ENCODE measurements around the gene PANX1.

PANX1 gene

DNA sequence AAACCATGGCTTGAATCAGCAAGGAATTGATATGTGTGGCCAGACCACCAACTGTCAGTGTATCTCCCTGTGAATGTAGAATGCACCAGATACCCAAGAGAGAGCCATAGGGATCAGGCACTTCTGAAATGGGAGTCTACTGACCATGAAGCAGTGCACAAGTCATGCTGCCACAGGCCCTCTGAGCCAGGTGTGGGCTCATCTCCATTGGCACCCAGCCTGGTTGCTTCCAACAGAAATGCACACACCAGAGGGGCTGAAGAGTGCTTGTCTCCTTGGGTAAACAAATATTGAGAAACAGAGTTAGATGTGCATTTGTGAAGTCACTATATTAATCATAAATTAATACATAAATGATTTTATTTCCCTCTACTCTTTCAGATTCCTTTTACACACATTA lies 28.4 kb upstream of the PANX1 start:
- in situ Hi-C loops (cut with MboI; ENCODE audit: low pct_unique_long_range_greater_than_20kb, low sequenced_read_pairs, unreplicated experiment) = no loop called here
- TF ChIP-seq, protein P1, sequence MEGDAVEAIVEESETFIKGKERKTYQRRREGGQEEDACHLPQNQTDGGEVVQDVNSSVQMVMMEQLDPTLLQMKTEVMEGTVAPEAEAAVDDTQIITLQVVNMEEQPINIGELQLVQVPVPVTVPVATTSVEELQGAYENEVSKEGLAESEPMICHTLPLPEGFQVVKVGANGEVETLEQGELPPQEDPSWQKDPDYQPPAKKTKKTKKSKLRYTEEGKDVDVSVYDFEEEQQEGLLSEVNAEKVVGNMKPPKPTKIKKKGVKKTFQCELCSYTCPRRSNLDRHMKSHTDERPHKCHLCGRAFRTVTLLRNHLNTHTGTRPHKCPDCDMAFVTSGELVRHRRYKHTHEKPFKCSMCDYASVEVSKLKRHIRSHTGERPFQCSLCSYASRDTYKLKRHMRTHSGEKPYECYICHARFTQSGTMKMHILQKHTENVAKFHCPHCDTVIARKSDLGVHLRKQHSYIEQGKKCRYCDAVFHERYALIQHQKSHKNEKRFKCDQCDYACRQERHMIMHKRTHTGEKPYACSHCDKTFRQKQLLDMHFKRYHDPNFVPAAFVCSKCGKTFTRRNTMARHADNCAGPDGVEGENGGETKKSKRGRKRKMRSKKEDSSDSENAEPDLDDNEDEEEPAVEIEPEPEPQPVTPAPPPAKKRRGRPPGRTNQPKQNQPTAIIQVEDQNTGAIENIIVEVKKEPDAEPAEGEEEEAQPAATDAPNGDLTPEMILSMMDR (IDR thresholded peaks at IDR 0.05; ENCODE audit: extremely low read depth, insufficient read depth, missing control alignments) = no peak
- DNase-seq (ENCODE audit: low spot score) = no peak

DNA sequence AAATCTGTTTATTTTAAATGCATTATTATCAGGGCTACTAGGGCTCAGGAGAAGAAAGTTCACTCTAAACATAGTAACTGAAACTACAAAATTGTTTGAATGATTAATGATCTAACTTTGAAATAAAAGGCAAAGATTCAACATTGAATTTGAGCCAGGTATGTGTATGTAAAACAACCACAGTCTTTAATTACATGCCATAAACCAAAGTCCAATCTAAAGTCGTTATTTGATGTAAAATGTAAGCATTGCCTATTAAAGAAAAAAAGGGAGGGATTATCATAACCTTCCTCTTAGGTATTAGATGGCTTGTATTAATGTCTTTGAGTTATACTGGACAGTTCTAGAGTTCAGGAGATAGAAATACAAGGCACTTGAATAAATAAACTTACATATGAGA lies 25.2 kb upstream of the PANX1 start:
- DNase-seq (ENCODE audit: low spot score) = no peak
- in situ Hi-C loops (cut with MboI; ENCODE audit: low pct_unique_long_range_greater_than_20kb, low sequenced_read_pairs, unreplicated experiment) = no loop called here
- TF ChIP-seq, protein P1 (IDR thresholded peaks at IDR 0.05; ENCODE audit: extremely low read depth, insufficient read depth, missing control alignments) = no peak

DNA sequence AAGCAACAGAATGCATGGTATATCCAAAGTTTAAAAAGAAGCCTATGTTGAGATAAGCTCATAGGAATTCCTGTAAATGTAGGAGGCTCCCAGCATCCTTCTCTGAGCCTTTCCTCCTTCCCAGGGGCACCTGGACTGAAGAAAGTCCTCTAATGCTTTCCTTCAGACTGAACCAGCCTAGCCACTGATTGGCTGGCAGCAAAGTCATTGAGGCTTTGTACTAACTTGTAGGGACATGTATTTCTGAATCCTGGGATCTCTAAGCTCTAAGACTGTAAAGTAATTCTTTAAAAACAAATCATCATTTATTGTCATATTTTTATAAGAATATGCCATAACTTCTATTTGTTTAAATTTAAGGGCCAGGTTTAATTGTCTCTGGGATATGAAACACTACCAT lies 23.9 kb upstream of the PANX1 start:
- TF ChIP-seq, protein P1 (IDR thresholded peaks at IDR 0.05; ENCODE audit: extremely low read depth, insufficient read depth, missing control alignments) = no peak
- DNase-seq (ENCODE audit: low spot score) = no peak
- in situ Hi-C loops (cut with MboI; ENCODE audit: low pct_unique_long_range_greater_than_20kb, low sequenced_read_pairs, unreplicated experiment) = no loop called here

DNA sequence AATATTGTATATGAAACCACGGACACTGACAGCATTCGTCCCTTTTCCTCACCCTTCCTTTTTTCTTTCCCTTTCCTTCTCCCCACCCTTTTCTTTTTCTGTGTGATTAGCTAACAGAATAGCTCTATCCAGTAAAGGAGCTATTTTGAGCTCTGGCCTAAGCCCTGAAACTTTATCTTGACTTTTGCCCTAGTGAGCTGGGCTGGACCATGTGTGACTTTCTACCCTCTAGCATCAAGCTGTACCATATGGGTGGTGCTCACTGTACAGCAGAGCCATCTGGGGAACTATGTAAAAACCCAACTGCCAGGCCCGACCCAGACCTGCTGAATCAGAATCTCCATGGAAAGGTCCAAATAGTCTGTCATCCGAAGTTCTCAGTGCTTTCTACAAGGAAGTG lies 21.9 kb upstream of the PANX1 start:
- in situ Hi-C loops (cut with MboI; ENCODE audit: low pct_unique_long_range_greater_than_20kb, low sequenced_read_pairs, unreplicated experiment) = no loop called here

DNA sequence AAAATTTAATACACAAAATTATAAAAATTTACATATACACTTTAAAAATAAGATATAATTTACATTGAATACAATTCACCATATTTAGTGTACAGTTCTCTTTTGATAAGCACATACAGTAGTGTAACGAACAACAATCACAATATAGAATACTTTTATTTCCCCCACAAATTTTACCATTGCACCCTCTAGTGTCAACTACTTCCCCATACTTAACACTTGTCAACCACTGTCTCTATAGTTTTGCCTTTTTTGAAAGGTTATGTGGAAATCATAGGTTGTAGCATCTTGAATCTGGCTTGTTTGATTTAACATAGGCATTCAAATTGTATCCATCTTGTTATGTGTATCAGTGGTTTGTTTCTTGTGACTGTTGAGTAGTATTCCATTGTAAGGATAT lies 21.3 kb upstream of the PANX1 start:
- TF ChIP-seq, protein P1 (IDR thresholded peaks at IDR 0.05; ENCODE audit: extremely low read depth, insufficient read depth, missing control alignments) = no peak
- DNase-seq (ENCODE audit: low spot score) = no peak
- in situ Hi-C loops (cut with MboI; ENCODE audit: low pct_unique_long_range_greater_than_20kb, low sequenced_read_pairs, unreplicated experiment) = no loop called here

More for the DNA sequence above, 21.9 kb upstream of the PANX1 start:
- TF ChIP-seq, protein P1 (IDR thresholded peaks at IDR 0.05; ENCODE audit: extremely low read depth, insufficient read depth, missing control alignments) = no peak
- DNase-seq (ENCODE audit: low spot score) = no peak

DNA sequence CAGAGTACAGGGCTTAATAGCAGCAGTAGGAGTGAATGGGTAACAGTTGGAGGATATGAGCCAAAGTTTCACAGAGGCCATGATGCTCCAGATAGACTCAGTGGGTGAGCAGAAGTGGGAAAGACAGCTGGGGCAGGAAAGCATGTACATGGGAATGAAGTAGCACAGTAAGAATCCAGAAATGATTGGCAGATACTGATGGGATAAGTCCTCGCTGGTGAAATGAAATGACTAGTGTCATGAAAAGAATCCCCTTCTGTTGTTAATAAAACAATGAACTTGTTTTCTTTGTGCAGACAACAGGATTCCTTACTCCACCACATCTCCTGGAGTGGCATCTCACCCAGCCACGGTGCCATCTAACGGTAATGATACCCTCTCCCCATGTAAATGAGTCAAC lies 17.4 kb upstream of the PANX1 start:
- in situ Hi-C loops (cut with MboI; ENCODE audit: low pct_unique_long_range_greater_than_20kb, low sequenced_read_pairs, unreplicated experiment) = no loop called here
- TF ChIP-seq, protein P1 (IDR thresholded peaks at IDR 0.05; ENCODE audit: extremely low read depth, insufficient read depth, missing control alignments) = no peak

DNA sequence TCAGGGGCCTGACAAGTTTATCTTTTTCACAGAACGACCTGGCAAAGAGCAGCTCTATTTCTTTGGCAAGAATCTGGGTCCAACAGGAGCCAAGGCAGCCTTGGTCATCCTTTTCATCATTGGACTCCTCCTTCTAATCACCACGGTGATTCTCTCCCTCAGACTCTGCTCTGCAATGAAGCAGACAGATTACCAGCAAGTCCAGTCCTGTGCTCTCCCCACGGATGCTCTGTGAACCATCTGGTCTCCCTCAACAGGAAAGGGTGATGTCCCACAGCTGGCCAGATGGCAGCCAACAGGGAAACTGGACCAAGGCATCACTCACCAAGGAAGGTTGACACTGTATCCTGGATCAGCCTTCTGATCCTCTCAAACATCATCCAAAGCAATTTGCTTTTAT lies 17.0 kb upstream of the PANX1 start:
- DNase-seq (ENCODE audit: low spot score) = no peak
- in situ Hi-C loops (cut with MboI; ENCODE audit: low pct_unique_long_range_greater_than_20kb, low sequenced_read_pairs, unreplicated experiment) = no loop called here
- TF ChIP-seq, protein P1 (IDR thresholded peaks at IDR 0.05; ENCODE audit: extremely low read depth, insufficient read depth, missing control alignments) = no peak

More for the DNA sequence above, 17.4 kb upstream of the PANX1 start:
- no peak for DNase-seq (ENCODE audit: low spot score)
